Psoas muscle (tissue), 8 donors: Measurements from ENCODE around the gene EGLN1. TPM values are rescaled to one million over a fixed set of nuclear protein-coding genes. Genes with fewer than 3 reads are reported as not detected.

Experiments used
- ATAC-seq, 4 donors: fragments of 200-7000 bp; cut with Tn5 transposase; one replicate each; pipeline ENCODE4 v1.9.1; 2020; ENCODE audit warnings: moderate library complexity in 3 of 4, mild to moderate bottlenecking in 2 of 4
- DNase-seq, 2 donors: peaks; one replicate each; pipeline ENCODE4 v3.0.0-alpha.2; 2020
- H3K27ac ChIP-seq: fragments of 200-600 bp; one replicate; pipeline ENCODE4 v1.8.0; 2022
- H3K27me3 ChIP-seq, 3 donors: fragments of 200-600 bp in 1 of 3; one replicate each; pipeline versions ENCODE4 v1.6.1 to v1.8.0; 2013 to 2022; ENCODE audit warnings: low read length in 2 of 3, mild to moderate bottlenecking in 2 of 3, moderate library complexity in 1 of 3; ENCODE audit not compliant: insufficient read depth in 3 of 3
- H3K36me3 ChIP-seq, 2 donors: fragments of 200-600 bp in 1 of 2; one replicate each; pipeline versions ENCODE4 v1.6.1 to v1.8.0; 2013 to 2022; ENCODE audit warnings: low read depth in 1 of 2, mild to moderate bottlenecking in 1 of 2, moderate library complexity in 1 of 2; ENCODE audit not compliant: insufficient read depth in 1 of 2
- H3K4me1 ChIP-seq: fragments of 200-600 bp; one replicate; pipeline ENCODE4 v1.8.0; 2022
- H3K4me3 ChIP-seq: fragments of 200-600 bp; one replicate; pipeline ENCODE4 v1.8.0; 2022; ENCODE audit warnings: mild to moderate bottlenecking
- H3K9me3 ChIP-seq: fragments of 200-600 bp; one replicate; pipeline ENCODE4 v1.8.0; 2022
- CTCF ChIP-seq: fragments of 200-600 bp; IDR thresholded peaks from one replicate; pipeline ENCODE4 v1.8.0; 2022; ENCODE audit warnings: antibody characterized with exemption
- WGBS, 3 donors: extraction: QIAGEN DNeasy Blood & Tissue Kit; methylation state at CpG; one replicate each; pipeline versions ENCODE4 v1.1.6 to v1.1.7; 2013; 5-methylcytosine and 5-hydroxymethylcytosine counted together
- intact Hi-C, 2 donors: fragments of 100-400 bp; cut with DNase I; formaldehyde crosslinking; loops; one replicate each; pipeline versions ENCODE4 v1.11.0 to v1.14.2; 2022
- polyA plus RNA-seq, 3 donors: library from polyadenylated mRNA; stranded (reverse); fragments of 200-250 nt; gene quantifications; one replicate each; pipeline ENCODE4 v1.2.3, GENCODE V29; 2013
- total RNA-seq, 4 donors: library from RNA; stranded (reverse); fragmentation: NEBNext Ultra II Directional in 2 of 4; extraction: Animal tissue kit (Norgen Biotek cat#: 25700) in 2 of 4; gene quantifications; one replicate each; pipeline versions ENCODE4 v1.2.1 to v1.2.4, GENCODE V29; 2021 to 2023
- donor health status: healthy with polysubstance abuse.
- donor health status: DM: no; HTN: no; CAD: no; lungs with moderate emphysema.
- donor health status: Bipolar disorder and iron deficiency.
- donor health status: healthy.
- donor health status: DM: yes; HTN: yes; CAD: no.
- donor health status: DM: no; HTN: no; CAD: no.
- donor health status: DM: no; HTN: no; CAD: no.
- donor health status: DM: yes; HTN: yes; CAD: no.

Gene EGLN1
- total and polyA plus RNA-seq, 7 donors = 52.4 to 596 (median 230) TPM

GRCh38 chr1:231411036-231411531 is 11.0 kb downstream of the EGLN1 start:
- no peak for DNase-seq
- ATAC-seq = no peak
- Histone ChIP-seq H3K4me3 (peak overlapping the region; percentile 1), H3K9me3 (no peaks in the 10 kb centered on the region), H3K4me1 (peaks cover 92% of the 10 kb centered on the region), H3K27me3 (no peaks in the 10 kb centered on the region), H3K27ac (peak overlapping the region; percentile 99), H3K36me3 (peaks cover 2 to 24% of the 10 kb centered on the region in 2 donors)
- TF ChIP-seq CTCF = no peak
- 65 to 84% (median 72%) methylated on average over 2 of the region's 2 CpGs for WGBS, 3 donors
- intact Hi-C loops = no loop called here

- Histone ChIP-seq H3K4me3 (peak overlapping the region; percentile 48), H3K27me3 (no peaks in the 10 kb centered on the region), H3K4me1 (peaks cover 90% of the 10 kb centered on the region), H3K9me3 (no peaks in the 10 kb centered on the region), H3K27ac (peak overlapping the region; percentile 99), H3K36me3 (peaks cover 2 to 24% of the 10 kb centered on the region in 2 donors)
- ATAC-seq (peak; percentile 82 to 93 (median 88)), DNase-seq (peak in 1 of 2 donors; percentile 28)
- TF ChIP-seq CTCF = no peak
- WGBS, 3 donors = 14 to 22% (median 16%) methylated on average over 2 of the region's 2 CpGs
- intact Hi-C loops = no loop called here
Measured at GRCh38 chr1:231410036-231410612, 12.0 kb downstream of the EGLN1 start.

DNA sequence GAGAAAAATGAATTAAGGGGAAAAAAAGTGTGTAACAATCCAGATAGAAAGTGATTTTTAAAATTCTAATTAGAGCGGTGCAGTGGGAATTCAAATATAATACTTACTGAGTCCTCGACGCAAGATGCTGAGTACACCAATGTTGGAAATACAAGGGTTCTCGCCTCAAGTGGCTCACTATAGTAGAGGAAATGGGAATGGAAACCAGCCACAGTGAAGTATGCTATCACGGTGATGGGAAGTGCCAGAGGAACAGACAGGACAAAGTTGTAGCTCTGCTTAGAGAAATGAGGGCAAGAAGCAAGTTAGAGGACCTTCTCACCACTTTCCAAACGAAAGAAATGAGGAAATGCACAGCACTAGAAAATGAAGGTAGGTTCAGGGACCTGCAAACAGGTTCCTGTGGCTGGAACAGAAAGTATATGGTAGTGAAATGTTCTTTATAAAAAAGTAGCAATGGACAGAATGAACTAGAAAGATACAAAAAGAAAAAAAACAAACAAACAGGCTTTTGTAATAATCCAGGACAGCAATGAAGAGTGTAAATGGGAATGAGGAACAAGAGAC is 13.5 kb downstream of the EGLN1 start:
- no peak for TF ChIP-seq CTCF
- H3K27me3 ChIP-seq = no peaks in the 10 kb centered on the region
- peak overlapping the region; percentile 48 for H3K4me3 ChIP-seq
- intact Hi-C loops = no loop called here
- DNase-seq (no peak), ATAC-seq (no peak)
- H3K27ac ChIP-seq = peak overlapping the region; percentile 99
- peaks cover 2 to 24% of the 10 kb centered on the region in 2 donors for H3K36me3 ChIP-seq
- H3K9me3 ChIP-seq = no peaks in the 10 kb centered on the region
- peaks cover 89% of the 10 kb centered on the region for H3K4me1 ChIP-seq
- WGBS, 3 donors = 45 to 56% (median 50%) methylated on average over 6 of the region's 6 CpGs

DNA sequence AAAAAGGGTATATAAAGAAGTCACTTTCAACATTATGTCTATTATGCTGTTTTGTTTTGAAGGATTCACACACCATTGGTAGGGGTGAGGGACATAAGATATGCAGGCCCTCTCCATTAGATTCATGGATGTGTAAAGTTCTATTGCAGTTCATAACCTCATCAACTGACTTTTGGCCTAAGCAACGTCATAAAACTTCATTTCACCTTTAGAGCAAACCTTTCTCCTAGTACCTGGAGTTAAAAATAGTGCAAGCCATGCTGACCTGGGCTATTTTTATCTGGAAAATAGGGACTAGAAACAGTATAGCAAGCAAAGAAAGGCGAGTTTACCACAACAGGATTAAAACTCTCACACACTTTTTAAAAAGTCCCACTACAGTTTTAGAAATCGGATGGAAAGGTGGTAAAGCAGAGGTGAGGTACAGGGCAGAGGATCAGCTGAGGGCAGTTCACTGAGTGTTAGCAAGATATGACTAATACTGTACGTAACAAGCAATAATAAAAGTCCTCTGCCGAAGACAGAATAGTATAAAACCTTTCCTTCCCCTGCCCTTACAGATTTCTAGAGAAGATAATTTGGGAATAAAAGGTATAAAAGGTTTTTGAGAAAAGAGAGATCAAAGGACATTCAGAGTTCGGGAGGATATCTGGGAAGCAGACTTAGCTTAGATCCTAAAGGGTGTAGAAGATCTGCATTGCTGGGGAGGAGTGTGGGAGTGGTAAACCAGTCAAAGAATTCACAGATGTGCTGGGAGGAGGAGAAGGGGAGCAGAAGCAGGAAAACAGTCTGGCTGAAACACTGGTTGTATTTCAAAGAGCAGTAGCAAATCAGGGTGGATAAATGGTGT is 14.3 kb downstream of the EGLN1 start:
- H3K9me3 ChIP-seq = no peaks in the 10 kb centered on the region
- no peaks in the 10 kb centered on the region for H3K27me3 ChIP-seq
- H3K4me1 ChIP-seq = peaks cover 80% of the 10 kb centered on the region
- H3K4me3 ChIP-seq = peak overlapping the region; percentile 48
- TF ChIP-seq CTCF = no peak
- DNase-seq (no peak), ATAC-seq (peak in 3 of 4 donors; percentile 42 to 49 (median 47))
- H3K27ac ChIP-seq = peak overlapping the region; percentile 99
- H3K36me3 ChIP-seq = peaks cover 2 to 19% of the 10 kb centered on the region in 2 donors
- intact Hi-C loops = no loop called here
- 21 to 26% (median 24%) methylated on average over 6 of the region's 6 CpGs for WGBS, 3 donors
